GM12878 (cell line): Measurements from ENCODE around the gene TRABD2B. TPM values are rescaled to one million over a fixed set of nuclear protein-coding genes. Genes with fewer than 3 reads are reported as not detected.

Experiments
- ATAC-seq: fragments of 200-7000 bp; cut with Tn5 transposase; 3 replicates; pipeline ENCODE4 v1.9.1; 2020; ENCODE audit warnings: mild to moderate bottlenecking, moderate library complexity
- BruUV-seq: library from RNA; stranded (reverse); fragments of 400-500 nt; replicated peaks from 2 replicates; lab custom pipeline; 2021; lab: Mats Ljungman, UMichigan
- CTCF ChIA-PET: fragments of 300-600 bp; sonication (Branson Sonifier 250); formaldehyde crosslinking; extraction: SDS; loops from one replicate; lab custom pipeline; 2021; ENCODE audit warnings: inconsistent platforms; lab: Yijun Ruan, JAX
- POLR2A ChIA-PET: fragments of 350-600 bp; formaldehyde crosslinking; extraction: SDS; loops from one replicate; lab custom pipeline; 2021; ENCODE audit warnings: inconsistent platforms; lab: Charles Lee
- RAD21 ChIA-PET: fragments of 300-600 bp; sonication (Branson Sonifier 250); formaldehyde crosslinking; loops from one replicate; lab custom pipeline; 2023; ENCODE audit warnings: antibody characterized with exemption; ENCODE audit not compliant: unreplicated experiment; lab: Charles Lee
- SMC1A ChIA-PET: fragments of 300-600 bp; sonication (Branson Sonifier 250); formaldehyde crosslinking; loops from one replicate; lab custom pipeline; 2023; ENCODE audit not compliant: unreplicated experiment, uncharacterized antibody; lab: Charles Lee
- DNase-seq: peaks from one replicate; pipeline ENCODE4 v3.0.0-alpha.2; 2011; ENCODE audit warnings: low read depth, low spot score
- FAIRE-seq: peaks from 3 replicates; lab custom pipeline; 2011; peaks lifted over from hg19 to GRCh38; lab: Jason Lieb, UNC
- H2AFZ ChIP-seq: 2 replicates; pipeline ENCODE4 v1.6.0; 2011; ENCODE audit warnings: low read depth, low read length, control low read depth; ENCODE audit not compliant: control insufficient read depth
- H3K27ac ChIP-seq: 2 replicates; pipeline ENCODE4 v1.5.1; 2011; ENCODE audit warnings: control low read depth; ENCODE audit not compliant: control insufficient read depth, insufficient read depth
- H3K27me3 ChIP-seq, 2 experiments: replicated peaks in 1 of 2; 2 replicates each; pipeline versions ENCODE4 v1.6.0 to v1.6.1; 2011; ENCODE audit warnings: low read length in 1 of 2; ENCODE audit not compliant: control insufficient read depth in 2 of 2, insufficient read depth in 2 of 2
- H3K36me3 ChIP-seq, 2 experiments: 2 replicates each; pipeline ENCODE4 v1.5.1; 2011; ENCODE audit warnings: low read length in 1 of 2; ENCODE audit not compliant: control insufficient read depth in 2 of 2, insufficient read depth in 2 of 2
- H3K4me1 ChIP-seq: 2 replicates; pipeline ENCODE4 v1.6.1; 2011; ENCODE audit warnings: mild to moderate bottlenecking, low read length, moderate library complexity, mixed read lengths; ENCODE audit not compliant: control insufficient read depth, insufficient read depth
- H3K4me2 ChIP-seq: 2 replicates; pipeline ENCODE4 v1.6.0; 2011; ENCODE audit warnings: control low read depth; ENCODE audit not compliant: control insufficient read depth, insufficient read depth
- H3K4me3 ChIP-seq: fragments of 200-600 bp; sonication (generic); 2 replicates; pipeline ENCODE4 v1.5.1; 2016
- H3K79me2 ChIP-seq: 2 replicates; pipeline ENCODE4 v1.6.0; 2011; ENCODE audit warnings: low read length; ENCODE audit not compliant: control insufficient read depth, insufficient read depth
- H3K9ac ChIP-seq: 2 replicates; pipeline ENCODE4 v1.8.0; 2011; ENCODE audit warnings: low read length, control low read depth, mixed read lengths; ENCODE audit not compliant: control insufficient read depth, insufficient read depth
- H3K9me3 ChIP-seq: replicated peaks from 3 replicates; pipeline ENCODE4 v1.5.1; 2011; ENCODE audit warnings: mild to moderate bottlenecking, low read length; ENCODE audit not compliant: control insufficient read depth, insufficient read depth
- H4K20me1 ChIP-seq: 2 replicates; pipeline ENCODE4 v1.6.0; 2011; ENCODE audit not compliant: control insufficient read depth, insufficient read depth
- ATF7 ChIP-seq: fragments of 450-650 bp; IDR thresholded peaks from 2 replicates; pipeline ENCODE4 v1.6.1; 2016; ENCODE audit warnings: low read depth, mild to moderate bottlenecking
- EP300 ChIP-seq, 2 experiments: fragments of 150-350 bp in 1 of 2; IDR thresholded peaks; 2 replicates each; pipeline ENCODE4 v1.6.1; 2011 to 2012; ENCODE audit warnings: low read depth in 2 of 2, low read length in 2 of 2, borderline replicate concordance in 1 of 2, improper control_type of control experiment in 1 of 2, inconsistent platforms in 1 of 2; ENCODE audit not compliant: control insufficient read depth in 1 of 2
- JUND ChIP-seq: IDR thresholded peaks from 2 replicates; pipeline ENCODE4 v1.6.1; 2012; ENCODE audit warnings: low read depth, mild to moderate bottlenecking, low read length, improper control_type of control experiment, moderate library complexity
- MEF2B ChIP-seq: fragments of 450-650 bp; IDR thresholded peaks from 2 replicates; pipeline ENCODE4 v1.6.1; 2018; ENCODE audit warnings: mild to moderate bottlenecking, moderate library complexity; ENCODE audit not compliant: partially characterized antibody, poor library complexity, severe bottlenecking
- MLLT1 ChIP-seq: fragments of 450-650 bp; IDR thresholded peaks from 2 replicates; pipeline ENCODE4 v1.6.1; 2016; ENCODE audit warnings: mild to moderate bottlenecking
- MTA2 ChIP-seq: fragments of 450-650 bp; IDR thresholded peaks from 2 replicates; pipeline ENCODE4 v1.6.1; 2016; ENCODE audit warnings: low read depth, mild to moderate bottlenecking, moderate library complexity
- MTA3 ChIP-seq: IDR thresholded peaks from 2 replicates; pipeline ENCODE4 v1.6.1; 2012; ENCODE audit warnings: low read length, inconsistent platforms, borderline replicate concordance
- RAD21 ChIP-seq: IDR thresholded peaks from 2 replicates; pipeline ENCODE4 v1.6.1; 2011; ENCODE audit warnings: mild to moderate bottlenecking, low read depth, low read length, moderate library complexity; ENCODE audit not compliant: insufficient read depth
- RELB ChIP-seq: fragments of 450-650 bp; IDR thresholded peaks from 2 replicates; pipeline ENCODE4 v1.6.1; 2017; ENCODE audit warnings: low read depth, mild to moderate bottlenecking, moderate library complexity
- SMC3 ChIP-seq: IDR thresholded peaks from 2 replicates; pipeline ENCODE4 v1.6.1; 2011; ENCODE audit warnings: low read length, improper control_type of control experiment, borderline replicate concordance
- STAT1 ChIP-seq: fragments of 450-650 bp; conservative IDR thresholded peaks from 2 replicates; pipeline ENCODE4 v1.6.1; 2014; ENCODE audit warnings: antibody characterized with exemption, mild to moderate bottlenecking
- SUPT20H ChIP-seq: IDR thresholded peaks from 2 replicates; pipeline ENCODE4 v1.6.1; 2011; ENCODE audit warnings: low read depth, mild to moderate bottlenecking, low read length, moderate library complexity, borderline replicate concordance; ENCODE audit not compliant: control insufficient read depth
- ZNF274 ChIP-seq: IDR thresholded peaks from one replicate; pipeline ENCODE4 v1.8.0; 2011; ENCODE audit not compliant: insufficient read length, insufficient read depth
- WGBS: methylation state at CpG from one replicate; pipeline ENCODE4 v1.1.6; 2016; ENCODE audit warnings: low lambda C conversion rate; ENCODE audit not compliant: insufficient replicate concordance, insufficient coverage; ENCODE audit errors: missing lambda C conversion rate; 5-methylcytosine and 5-hydroxymethylcytosine counted together
- in situ Hi-C: fragments of 300-500 bp; cut with MboI; formaldehyde crosslinking; loops from 9 replicates; pipeline ENCODE4 v1.14.3; 2018; ENCODE audit warnings: mixed read lengths
- intact Hi-C: fragments of 100-400 bp; cut with micrococcal nuclease; formaldehyde crosslinking; loops from one replicate; pipeline ENCODE4 v1.14.2; 2022; ENCODE audit not compliant: unreplicated experiment
- polyA plus RNA-seq, 11 experiments: library from polyadenylated mRNA; depleted of rRNA in 4 of 11; unstranded in 6 of 11; stranded (reverse) in 5 of 11; fragments of >200 nt; fragmentation: Nextera tagmentation in 4 of 11; fragmentation: Illumina TruSeq in 1 of 11; extraction: Ambion mirVana in 4 of 11; extraction: Trizol in 1 of 11; gene quantifications; 1 replicate in 1 of 11; 2 replicates in 10 of 11; pipeline versions ENCODE4 v1.2.1 to v1.2.3, GENCODE V29; 2011 to 2016; ENCODE audit warnings: inconsistent platforms in 2 of 11, missing spikeins in 2 of 11, low read depth in 1 of 11
- total RNA-seq, 4 experiments: library from RNA; depleted of rRNA in 3 of 4; stranded (reverse); fragments of >200 nt in 3 of 4; fragmentation: Illumina TruSeq in 1 of 4; extraction: Trizol in 1 of 4; gene quantifications; 2 replicates each; pipeline versions ENCODE4 v1.2.1 to v1.2.3, GENCODE V29; 2013 to 2021
- TF ChIP-seq, protein P1 (sequence below): fragments of 450-650 bp; formaldehyde crosslinking; IDR thresholded peaks from 2 replicates; pipeline ENCODE4 v1.4.0; 2020; ENCODE audit warnings: mild to moderate bottlenecking, moderate library complexity

The TRABD2B gene
- total and polyA plus RNA-seq, 10 of the 15 experiments (the other 5 are each of a cell fraction or from before 2014, with no cell fraction given) = not detected

GRCh38 chr1:47885062-47885830 lies 111.9 kb downstream of the TRABD2B start:
- H3K9ac ChIP-seq = no peak overlapping the region
- H3K27ac ChIP-seq = no peak overlapping the region
- ChIA-PET RAD21 (no interaction called here), POLR2A (no interaction called here), CTCF (no interaction called here), SMC1A (no interaction called here)
- H3K4me2 ChIP-seq = no peak overlapping the region
- no peak for DNase-seq
- 12% methylated on average over 8 of the region's 8 CpGs for WGBS
- in situ Hi-C loops (no loop called here), intact Hi-C loops (no loop called here)
- BruUV-seq = no TSS peak
- H3K79me2 ChIP-seq = no peaks in the 10 kb centered on the region
- no peaks in the 10 kb centered on the region for H3K27me3 ChIP-seq
- H3K4me1 ChIP-seq = no peaks in the 10 kb centered on the region
- no peak overlapping the region for H3K4me3 ChIP-seq
- no peaks in the 10 kb centered on the region for H3K9me3 ChIP-seq
- no peak overlapping the region for H2AFZ ChIP-seq
- H4K20me1 ChIP-seq = no peaks in the 10 kb centered on the region
- FAIRE-seq = no peak
- ATAC-seq = no peak
- H3K36me3 ChIP-seq = no peaks in the 10 kb centered on the region
- TF ChIP-seq SMC3 (no peak), MTA3 (no peak), STAT1 (no peak), EP300 (IDR thresholded peaks at IDR 0.05; ENCODE audit: borderline replicate concordance in 1 of 2, control insufficient read depth in 1 of 2, low read depth in 2 of 2, low read length in 2 of 2) (no peak), JUND (no peak), MLLT1 (no peak), SUPT20H (no peak), RAD21 (no peak), RELB (no peak), MEF2B (no peak), MTA2 (no peak), ZNF274 (no peak), ATF7 (no peak)
- TF ChIP-seq, protein P1, sequence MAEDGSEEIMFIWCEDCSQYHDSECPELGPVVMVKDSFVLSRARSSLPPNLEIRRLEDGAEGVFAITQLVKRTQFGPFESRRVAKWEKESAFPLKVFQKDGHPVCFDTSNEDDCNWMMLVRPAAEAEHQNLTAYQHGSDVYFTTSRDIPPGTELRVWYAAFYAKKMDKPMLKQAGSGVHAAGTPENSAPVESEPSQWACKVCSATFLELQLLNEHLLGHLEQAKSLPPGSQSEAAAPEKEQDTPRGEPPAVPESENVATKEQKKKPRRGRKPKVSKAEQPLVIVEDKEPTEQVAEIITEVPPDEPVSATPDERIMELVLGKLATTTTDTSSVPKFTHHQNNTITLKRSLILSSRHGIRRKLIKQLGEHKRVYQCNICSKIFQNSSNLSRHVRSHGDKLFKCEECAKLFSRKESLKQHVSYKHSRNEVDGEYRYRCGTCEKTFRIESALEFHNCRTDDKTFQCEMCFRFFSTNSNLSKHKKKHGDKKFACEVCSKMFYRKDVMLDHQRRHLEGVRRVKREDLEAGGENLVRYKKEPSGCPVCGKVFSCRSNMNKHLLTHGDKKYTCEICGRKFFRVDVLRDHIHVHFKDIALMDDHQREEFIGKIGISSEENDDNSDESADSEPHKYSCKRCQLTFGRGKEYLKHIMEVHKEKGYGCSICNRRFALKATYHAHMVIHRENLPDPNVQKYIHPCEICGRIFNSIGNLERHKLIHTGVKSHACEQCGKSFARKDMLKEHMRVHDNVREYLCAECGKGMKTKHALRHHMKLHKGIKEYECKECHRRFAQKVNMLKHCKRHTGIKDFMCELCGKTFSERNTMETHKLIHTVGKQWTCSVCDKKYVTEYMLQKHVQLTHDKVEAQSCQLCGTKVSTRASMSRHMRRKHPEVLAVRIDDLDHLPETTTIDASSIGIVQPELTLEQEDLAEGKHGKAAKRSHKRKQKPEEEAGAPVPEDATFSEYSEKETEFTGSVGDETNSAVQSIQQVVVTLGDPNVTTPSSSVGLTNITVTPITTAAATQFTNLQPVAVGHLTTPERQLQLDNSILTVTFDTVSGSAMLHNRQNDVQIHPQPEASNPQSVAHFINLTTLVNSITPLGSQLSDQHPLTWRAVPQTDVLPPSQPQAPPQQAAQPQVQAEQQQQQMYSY (CRISPR knock-in tag) = no peak
